HG03097 (cell line): ENCODE measurements around the gene SCRG1.

Experiments
- ATAC-seq: cut with Tn5 transposase; IDR thresholded peaks from one replicate; pipeline ENCODE4 v1.9.1; 2021; ENCODE audit not compliant: unreplicated experiment, low FRiP score

SCRG1 gene

GRCh38 chr4:173398779-173399415 is at the start of gene SCRG1:
Gene SCRG1, minus strand, starts transcription at chr4:173399116. Its CDS starts 7,702 bp downstream, at chr4:173391414.
- ATAC-seq: no peak

- ATAC-seq: no peak
Observed at GRCh38 chr4:173448103-173448502, 49.2 kb upstream of the SCRG1 start.

- ATAC-seq: peak; percentile 82
Observed at GRCh38 chr4:173446416-173446815, 47.5 kb upstream of the SCRG1 start.

- no peak for ATAC-seq
Observed at GRCh38 chr4:173443121-173443520, 44.2 kb upstream of the SCRG1 start.

- no peak for ATAC-seq
Observed at GRCh38 chr4:173442223-173442932, 43.5 kb upstream of the SCRG1 start.

GRCh38 chr4:173440888-173441287 is 42.0 kb upstream of the SCRG1 start:
- no peak for ATAC-seq

- no peak for ATAC-seq
Observed at GRCh38 chr4:173436771-173437265, 37.9 kb upstream of the SCRG1 start.

- no peak for ATAC-seq
Observed at GRCh38 chr4:173436149-173436579, 37.2 kb upstream of the SCRG1 start.

GRCh38 chr4:173434231-173434630 is 35.3 kb upstream of the SCRG1 start:
- no peak for ATAC-seq

GRCh38 chr4:173433447-173433846 is 34.5 kb upstream of the SCRG1 start:
- ATAC-seq: no peak

- ATAC-seq: no peak
Observed at GRCh38 chr4:173432430-173432829, 33.5 kb upstream of the SCRG1 start.

- ATAC-seq: no peak
Observed at GRCh38 chr4:173426064-173426463, 27.1 kb upstream of the SCRG1 start.

- ATAC-seq: no peak
Observed at GRCh38 chr4:173424899-173425805, 26.2 kb upstream of the SCRG1 start.

GRCh38 chr4:173420801-173421200 is 21.9 kb upstream of the SCRG1 start:
- ATAC-seq: no peak

- ATAC-seq: no peak
Observed at GRCh38 chr4:173420324-173420752, 21.4 kb upstream of the SCRG1 start.

GRCh38 chr4:173418639-173419038 is 19.7 kb upstream of the SCRG1 start:
- ATAC-seq: no peak

GRCh38 chr4:173417833-173418232 is 18.9 kb upstream of the SCRG1 start:
- no peak for ATAC-seq

- no peak for ATAC-seq
Observed at GRCh38 chr4:173415885-173416653, 17.2 kb upstream of the SCRG1 start.

GRCh38 chr4:173415092-173415491 is 16.2 kb upstream of the SCRG1 start:
- ATAC-seq: no peak

- no peak for ATAC-seq
Observed at GRCh38 chr4:173414456-173414855, 15.5 kb upstream of the SCRG1 start.
